ENCODE data around the gene WNK3. TPM values are rescaled to one million over a fixed set of nuclear protein-coding genes. Genes with fewer than 3 reads are reported as not detected.

Gene WNK3
- total and polyA plus RNA-seq, 2 of the 13 experiments (the other 11 are each of a cell fraction or from before 2014, with no cell fraction given), result 0.12 to 0.62 TPM

GRCh38 chrX:54358424-54359211, 772 bp upstream of the WNK3 start:
- no peak overlapping the region for H3K27ac ChIP-seq (ENCODE audit: extremely low read length, insufficient read depth, low read length)
- H3K9ac ChIP-seq (ENCODE audit: insufficient read depth, low read depth, low read length), result no peak overlapping the region
- DNase-seq (ENCODE audit: low spot score) (no peak), ATAC-seq (no peak), FAIRE-seq (no peak)
- no peak for TF ChIP-seq HINFP (CRISPR knock-in tag; IDR thresholded peaks at IDR 0.05; ENCODE audit: low read depth)
- TF ChIP-seq, protein P1, sequence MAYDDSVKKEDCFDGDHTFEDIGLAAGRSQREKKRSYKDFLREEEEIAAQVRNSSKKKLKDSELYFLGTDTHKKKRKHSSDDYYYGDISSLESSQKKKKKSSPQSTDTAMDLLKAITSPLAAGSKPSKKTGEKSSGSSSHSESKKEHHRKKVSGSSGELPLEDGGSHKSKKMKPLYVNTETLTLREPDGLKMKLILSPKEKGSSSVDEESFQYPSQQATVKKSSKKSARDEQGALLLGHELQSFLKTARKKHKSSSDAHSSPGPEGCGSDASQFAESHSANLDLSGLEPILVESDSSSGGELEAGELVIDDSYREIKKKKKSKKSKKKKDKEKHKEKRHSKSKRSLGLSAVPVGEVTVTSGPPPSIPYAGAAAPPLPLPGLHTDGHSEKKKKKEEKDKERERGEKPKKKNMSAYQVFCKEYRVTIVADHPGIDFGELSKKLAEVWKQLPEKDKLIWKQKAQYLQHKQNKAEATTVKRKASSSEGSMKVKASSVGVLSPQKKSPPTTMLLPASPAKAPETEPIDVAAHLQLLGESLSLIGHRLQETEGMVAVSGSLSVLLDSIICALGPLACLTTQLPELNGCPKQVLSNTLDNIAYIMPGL (CRISPR knock-in tag; IDR thresholded peaks at IDR 0.05; ENCODE audit: borderline replicate concordance in 1 of 2, low read depth in 1 of 2), result no peak
- TF ChIP-seq ZSCAN12 (CRISPR knock-in tag; IDR thresholded peaks at IDR 0.05), result no peak
- TF ChIP-seq MAX (IDR thresholded peaks at IDR 0.05), result no peak
- no peak for TF ChIP-seq ZSCAN9 (CRISPR knock-in tag; IDR thresholded peaks at IDR 0.05; ENCODE audit: borderline replicate concordance)
- TF ChIP-seq ARID5B (CRISPR knock-in tag; IDR thresholded peaks at IDR 0.05), result no peak
- TF ChIP-seq TEAD2 (CRISPR knock-in tag; IDR thresholded peaks at IDR 0.05), result no peak
- no peak for TF ChIP-seq ZNF350 (CRISPR knock-in tag; IDR thresholded peaks at IDR 0.05; ENCODE audit: borderline replicate concordance, low read depth)
- TF ChIP-seq TSC22D2 (CRISPR knock-in tag; IDR thresholded peaks at IDR 0.05; ENCODE audit: borderline replicate concordance), result no peak
- no peak for TF ChIP-seq CBX1 (IDR thresholded peaks at IDR 0.05; ENCODE audit: low read depth)
- no peak for TF ChIP-seq STAT6 (CRISPR knock-in tag; IDR thresholded peaks at IDR 0.05; ENCODE audit: borderline replicate concordance)
- TF ChIP-seq ZNF761 (CRISPR knock-in tag; conservative IDR thresholded peaks at IDR 0.05), result no peak
- ChIA-PET POLR2A (no interaction called here), CTCF (ENCODE audit: low intra/inter-chr PET ratio, low total read pairs) (no interaction called here)
- intact Hi-C loops (cut with micrococcal nuclease; ENCODE audit: unreplicated experiment), result no loop called here
- in situ Hi-C loops (cut with HindIII; ENCODE audit: extremely low pct_ligation_motif_present, low pct_unique_long_range_greater_than_20kb), result no loop called here
- H3K4me1 ChIP-seq (ENCODE audit: insufficient read depth, low read length), result 0 out of 2 replicates have a peak, but pooled peaks cover 6% of the 10 kb centered on the region
- H4K20me1 ChIP-seq (ENCODE audit: insufficient read depth, low read length), result no peaks in the 10 kb centered on the region
- no peaks in the 10 kb centered on the region for H3K79me2 ChIP-seq (ENCODE audit: insufficient read depth, low read length)
- no peak overlapping the region for H3K4me2 ChIP-seq (ENCODE audit: low read depth, low read length)
- 87% methylated on average over 38 of the region's 54 CpGs for WGBS (ENCODE audit: low lambda C conversion rate)
- H2AFZ ChIP-seq (ENCODE audit: low read length), result no peak overlapping the region
- no peaks in the 10 kb centered on the region for H3K36me3 ChIP-seq (replicated peaks in 1 of 2; ENCODE audit: control insufficient read depth in 1 of 2, insufficient read depth in 2 of 2, low read length in 2 of 2)
- H3K4me3 ChIP-seq (replicated peaks in 1 of 3; ENCODE audit: insufficient read depth in 1 of 3, low read depth in 2 of 3, low read length in 3 of 3), result no peak overlapping the region
- no TSS peak for BruUV-seq (replicated peaks)
- H3K27me3 ChIP-seq (ENCODE audit: control insufficient read depth in 1 of 2, insufficient read depth in 2 of 2, low read length in 2 of 2), result peaks cover 1 to 10% of the 10 kb centered on the region in 2 experiments; a peak in 2 of 5 replicates
- no peaks in the 10 kb centered on the region for H3K9me3 ChIP-seq (ENCODE audit: low read length)
